Measurements from ENCODE around the gene PLEKHG3.
A peak's percentile ranks its signal among the peaks of the same experiment; 100 is the strongest.
"Not testable (repeated sequence)": the region's sequence is repeated elsewhere in the genome, so short reads cannot be mapped to it uniquely, and the experiment has no call there.

PLEKHG3 gene

GRCh38 chr14:64688811-64689281, 15.4 kb upstream of the PLEKHG3 start:
- DNase-seq: peak; percentile 61

GRCh38 chr14:64689289-64689688, 14.9 kb upstream of the PLEKHG3 start:
- DNase-seq: no peak

DNA sequence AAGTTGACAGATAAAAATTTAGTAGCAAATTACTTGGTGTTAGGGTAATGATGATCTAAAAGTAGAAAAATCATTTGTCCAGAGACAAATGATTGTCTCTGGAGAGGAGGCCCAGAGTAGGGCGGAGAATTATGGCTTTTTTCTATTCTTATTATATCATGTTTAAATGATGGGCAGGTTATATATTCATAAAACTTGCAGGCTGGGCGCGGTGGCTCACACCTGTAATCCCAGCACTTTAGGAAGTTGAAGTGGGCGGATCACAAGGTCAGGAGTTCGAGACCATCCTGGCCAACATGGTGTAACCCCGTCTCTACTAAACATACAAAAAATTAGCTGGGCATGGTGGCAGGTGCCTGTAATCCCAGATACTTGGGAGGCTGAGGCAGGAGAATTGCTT, 13.6 kb upstream of the PLEKHG3 start:
- not testable (repeated sequence) for DNase-seq

- DNase-seq: no peak
Observed at GRCh38 chr14:64691376-64691775, 12.8 kb upstream of the PLEKHG3 start.

DNA sequence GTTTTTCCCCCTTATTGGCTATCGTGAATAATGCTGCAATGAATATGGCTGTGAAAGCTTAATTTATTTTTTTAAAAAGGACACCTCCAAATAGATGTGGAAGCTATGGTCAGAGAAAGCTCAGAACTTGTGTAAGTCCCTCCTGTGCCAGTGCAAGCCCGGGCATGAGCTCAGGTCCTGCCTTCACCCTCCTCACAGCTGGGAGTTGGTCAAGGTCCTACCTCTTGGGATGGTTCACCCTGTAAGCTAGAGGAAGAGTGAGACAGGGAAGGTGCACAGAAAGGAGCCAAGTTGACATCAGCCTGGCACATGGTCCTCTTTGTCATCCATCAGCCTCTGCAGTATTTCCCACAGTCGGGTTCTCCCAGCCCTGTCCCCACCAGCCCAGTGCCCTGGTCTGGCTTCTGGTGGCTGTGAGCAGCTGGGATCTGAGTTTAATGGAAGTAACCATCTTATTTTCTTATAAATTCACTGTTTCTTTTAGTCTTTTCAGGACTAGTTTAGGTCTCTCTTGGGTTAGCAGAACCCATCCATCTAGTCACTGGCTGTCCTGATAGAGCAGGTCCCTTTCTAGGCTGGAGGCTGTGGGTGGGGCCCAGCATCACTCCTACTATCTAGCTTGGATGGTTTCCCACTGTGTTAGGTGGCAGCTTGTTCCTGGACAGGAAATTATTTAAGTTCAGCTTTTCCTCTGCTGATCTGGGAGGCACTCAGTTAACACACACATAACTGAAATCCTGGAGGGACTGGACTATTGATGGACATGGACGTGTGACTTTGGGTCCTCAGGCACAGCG, 11.8 kb upstream of the PLEKHG3 start:
- peak; percentile 35 for DNase-seq

GRCh38 chr14:64692986-64693809, 11.0 kb upstream of the PLEKHG3 start:
- peak; percentile 16 for DNase-seq

- DNase-seq: peak; percentile 38
Observed at GRCh38 chr14:64693810-64694165, 10.4 kb upstream of the PLEKHG3 start.

- DNase-seq: peak; percentile 55
Observed at GRCh38 chr14:64695071-64695470, 9.2 kb upstream of the PLEKHG3 start.

- peak; percentile 52 for DNase-seq
Observed at GRCh38 chr14:64696355-64696857, 7.8 kb upstream of the PLEKHG3 start.

DNA sequence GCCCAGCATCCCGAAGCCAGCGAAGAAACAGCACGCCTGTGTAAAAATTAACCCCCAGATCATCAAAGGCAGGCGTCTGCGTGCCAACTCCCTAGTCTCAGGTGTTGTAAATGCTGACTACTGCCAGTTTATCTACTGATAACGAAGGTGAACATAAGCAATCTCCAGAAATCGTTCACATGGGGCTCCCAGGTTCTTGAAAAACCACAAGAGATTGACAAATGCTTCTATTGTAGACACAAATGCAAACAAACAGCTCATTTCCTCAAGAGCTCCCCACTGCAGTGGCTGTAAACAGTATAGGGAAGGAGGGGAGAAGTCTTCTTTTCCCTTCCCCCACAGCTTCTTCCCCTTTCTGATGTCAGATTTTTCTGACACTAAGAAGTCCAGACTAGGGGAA, 5.3 kb upstream of the PLEKHG3 start:
- peak; percentile 46 for DNase-seq

- DNase-seq: no peak
Observed at GRCh38 chr14:64700290-64700689, 3.9 kb upstream of the PLEKHG3 start.

DNA sequence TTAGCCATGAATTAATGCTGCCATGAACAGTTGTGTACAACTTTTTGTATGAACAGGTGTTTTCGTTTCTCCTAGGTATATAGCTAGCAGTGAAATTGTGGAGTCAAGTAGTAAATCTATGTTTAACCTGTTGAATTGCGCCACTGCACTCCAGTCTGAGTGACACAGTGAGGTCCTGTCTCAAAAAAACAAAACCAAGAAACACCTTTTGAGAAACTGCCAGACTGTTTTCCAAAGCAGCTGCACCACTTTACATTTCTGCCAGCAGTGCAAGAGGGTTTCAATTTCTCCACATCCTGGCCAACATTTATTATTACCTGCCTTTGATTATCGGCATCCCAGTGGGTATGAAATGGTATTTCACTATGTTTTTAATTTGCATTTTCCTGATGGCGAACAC, 3.3 kb upstream of the PLEKHG3 start:
- peak; percentile 12 for DNase-seq

- peak; percentile 57 for DNase-seq
Observed at GRCh38 chr14:64701660-64702059, 2.6 kb upstream of the PLEKHG3 start.

- peak; percentile 94 for DNase-seq
Observed at GRCh38 chr14:64702493-64703394, 1.5 kb upstream of the PLEKHG3 start.

DNA sequence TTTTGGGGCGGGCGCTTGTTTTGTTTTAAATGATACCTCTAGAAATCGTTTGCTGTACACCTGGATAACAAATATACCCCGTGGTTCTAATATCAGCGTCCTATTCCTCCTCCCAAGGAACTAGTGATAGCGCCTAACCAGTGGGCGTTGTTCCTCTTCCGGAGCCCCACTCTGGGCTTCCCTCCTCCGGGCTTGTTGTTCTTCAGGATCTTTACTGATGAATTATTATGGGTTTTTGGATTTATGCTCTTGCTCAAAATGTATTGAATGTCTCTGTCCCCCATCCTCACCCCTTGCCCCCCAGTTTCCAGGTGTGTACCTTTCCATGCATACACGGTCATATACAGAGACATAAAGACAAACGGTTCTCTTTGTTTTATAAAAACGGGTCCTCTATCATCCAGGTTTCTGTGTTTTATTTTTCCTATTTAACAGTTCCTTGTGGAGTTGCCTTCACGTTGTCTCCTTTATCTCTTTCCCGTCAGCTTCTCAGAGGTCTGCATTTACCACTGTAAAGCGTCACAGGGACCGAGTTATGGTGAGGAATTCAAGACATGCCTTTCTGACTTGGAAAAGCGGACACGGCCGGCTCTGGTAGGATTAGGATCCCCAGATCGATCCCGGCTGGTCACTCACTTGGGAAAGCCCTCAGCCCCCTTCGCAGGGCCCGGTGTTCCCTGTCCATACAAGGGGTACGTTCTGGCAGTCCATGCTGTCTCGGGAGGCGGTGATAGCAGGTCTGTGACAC, 655 bp upstream of the PLEKHG3 start:
- DNase-seq: no peak

DNA sequence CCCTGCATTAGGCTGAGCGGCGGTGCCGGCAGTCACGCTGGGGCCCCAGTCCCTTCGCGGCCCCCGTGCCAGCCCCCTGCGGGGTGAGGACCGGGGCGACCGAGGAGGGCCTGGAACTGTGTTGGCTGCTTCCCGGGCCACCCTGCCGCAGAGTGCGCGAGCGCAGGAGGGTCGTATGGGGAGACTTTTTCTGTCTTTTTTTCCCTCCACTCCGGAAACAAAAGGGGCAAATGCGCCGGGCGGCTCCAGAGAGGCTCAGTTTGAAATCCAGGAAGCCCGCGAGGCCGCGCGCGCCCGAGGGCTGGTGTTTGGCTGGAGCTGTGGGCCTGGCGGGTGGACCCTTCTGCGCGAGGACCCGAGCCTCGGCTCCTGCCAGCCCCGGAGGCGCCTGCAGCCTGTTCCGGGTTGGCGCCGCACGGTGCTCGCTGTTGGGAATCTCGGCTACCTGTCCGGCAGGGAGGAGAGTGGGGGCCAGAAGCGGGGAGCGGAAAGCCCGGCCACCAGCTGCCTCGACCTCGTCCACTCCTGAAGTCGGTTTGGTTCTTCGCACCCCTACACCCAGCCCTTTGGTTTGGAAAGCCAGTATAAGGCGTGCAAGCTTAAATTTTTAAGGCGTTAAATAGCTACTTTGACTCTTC, 638 bp downstream of the PLEKHG3 start:
- peak; percentile 63 for DNase-seq

- peak; percentile 59 for DNase-seq
Observed at GRCh38 chr14:64705381-64706118, 1.3 kb downstream of the PLEKHG3 start.

DNA sequence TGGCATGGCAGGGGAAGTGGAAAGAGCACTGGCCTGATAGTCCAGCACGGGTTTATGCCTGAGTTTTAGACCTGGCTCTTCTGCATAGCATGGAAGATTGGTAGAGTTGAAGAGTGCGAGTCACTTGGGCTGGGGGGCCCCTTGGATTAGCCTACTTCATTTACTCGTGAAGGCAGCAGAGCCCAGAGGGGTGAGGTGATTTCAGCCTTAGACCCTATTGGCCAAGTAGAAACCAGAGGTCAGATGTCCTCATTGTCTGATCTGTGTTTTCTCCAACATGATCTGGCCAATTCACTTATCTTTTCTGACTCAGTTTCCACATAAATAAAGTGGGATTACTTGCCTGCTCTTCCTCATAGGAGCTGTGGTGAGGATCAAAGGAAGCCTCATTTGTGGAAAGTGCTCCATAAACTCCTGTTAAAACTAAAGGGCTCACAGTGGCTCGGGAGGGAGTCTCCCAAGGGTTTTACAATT, 1.9 kb downstream of the PLEKHG3 start:
- DNase-seq: peak; percentile 64

- peak; percentile 94 for DNase-seq
Observed at GRCh38 chr14:64706593-64707193, 2.5 kb downstream of the PLEKHG3 start.

DNA sequence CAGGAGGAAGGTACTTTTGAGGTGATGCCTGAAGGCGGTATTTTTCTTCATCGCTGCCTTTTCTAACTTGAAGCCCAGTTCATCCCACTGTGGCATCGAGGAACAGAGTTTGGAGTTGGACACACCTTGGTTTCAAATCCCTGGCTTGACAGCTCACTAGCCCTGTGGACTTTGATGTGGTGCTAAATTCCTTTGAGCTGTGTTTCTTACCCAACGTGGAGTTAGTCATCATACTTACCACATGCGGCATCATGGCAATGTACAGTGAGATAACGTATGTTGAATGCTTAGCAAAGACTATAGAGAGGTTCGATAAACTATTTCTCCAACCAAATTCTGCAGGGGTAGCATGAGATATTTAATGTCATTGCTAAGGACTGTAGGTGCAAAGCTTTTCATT, 3.4 kb downstream of the PLEKHG3 start:
- peak; percentile 73 for DNase-seq
